GM19452 (cell line): Measurements from ENCODE around the gene CLIC3.

Experiments
- ATAC-seq: cut with Tn5 transposase; IDR thresholded peaks from one replicate; pipeline ENCODE4 v1.9.1; 2021; ENCODE audit not compliant: unreplicated experiment

CLIC3 gene

GRCh38 chr9:136969150-136969549 lies 27.2 kb downstream of the CLIC3 start:
- ATAC-seq, result no peak

GRCh38 chr9:136968333-136969127 lies 27.8 kb downstream of the CLIC3 start:
- ATAC-seq, result no peak

- ATAC-seq, result no peak
Observed at GRCh38 chr9:136965771-136966484, 30.4 kb downstream of the CLIC3 start.

- ATAC-seq, result no peak
Observed at GRCh38 chr9:136964833-136965422, 31.4 kb downstream of the CLIC3 start.

GRCh38 chr9:136964171-136964689 lies 32.1 kb downstream of the CLIC3 start:
- ATAC-seq, result no peak

- ATAC-seq, result no peak
Observed at GRCh38 chr9:136963751-136964150, 32.6 kb downstream of the CLIC3 start.

- ATAC-seq, result no peak
Observed at GRCh38 chr9:136963341-136963740, 33.0 kb downstream of the CLIC3 start.

GRCh38 chr9:136962701-136963248 lies 33.6 kb downstream of the CLIC3 start:
- no peak for ATAC-seq

GRCh38 chr9:136962163-136962562 lies 34.2 kb downstream of the CLIC3 start:
- no peak for ATAC-seq

- no peak for ATAC-seq
Observed at GRCh38 chr9:136961279-136962065, 34.9 kb downstream of the CLIC3 start.

GRCh38 chr9:136960938-136961275 lies 35.5 kb downstream of the CLIC3 start:
- ATAC-seq, result no peak

GRCh38 chr9:136960212-136960937 lies 36.0 kb downstream of the CLIC3 start:
- ATAC-seq, result no peak

- no peak for ATAC-seq
Observed at GRCh38 chr9:136958898-136959850, 37.2 kb downstream of the CLIC3 start.

- ATAC-seq, result no peak
Observed at GRCh38 chr9:136958473-136958872, 37.9 kb downstream of the CLIC3 start.

GRCh38 chr9:136957901-136958300 lies 38.5 kb downstream of the CLIC3 start:
- ATAC-seq, result no peak

GRCh38 chr9:136957461-136957860 lies 38.9 kb downstream of the CLIC3 start:
- no peak for ATAC-seq

- ATAC-seq, result no peak
Observed at GRCh38 chr9:136956604-136957003, 39.8 kb downstream of the CLIC3 start.

- no peak for ATAC-seq
Observed at GRCh38 chr9:136955943-136956335, 40.4 kb downstream of the CLIC3 start.
